HepG2 (cell line): ENCODE measurements around the gene PDXDC1. TPM values are rescaled to one million over a fixed set of nuclear protein-coding genes. Genes with fewer than 3 reads are reported as not detected.
A peak's percentile ranks its signal among the peaks of the same experiment; 100 is the strongest.

Experiments
- AKAP8 ChIP-seq: sonication (generic); formaldehyde crosslinking; IDR thresholded peaks from 2 replicates; pipeline ENCODE4 v1.5.1; 2020; ENCODE audit warnings: mild to moderate bottlenecking, missing genetic modification reagents
- ARID3A ChIP-seq: IDR thresholded peaks from 2 replicates; pipeline ENCODE4 v1.6.1; 2012; ENCODE audit warnings: low read depth, low read length, improper control_type of control experiment
- DDIT3 ChIP-seq: sonication (generic); formaldehyde crosslinking; IDR thresholded peaks from 2 replicates; pipeline ENCODE4 v1.4.0; 2020; ENCODE audit warnings: mild to moderate bottlenecking, missing genetic modification reagents
- DNMT1 ChIP-seq: sonication (generic); formaldehyde crosslinking; IDR thresholded peaks from 2 replicates; pipeline ENCODE4 v1.5.1; 2020; ENCODE audit warnings: mild to moderate bottlenecking, missing genetic modification reagents
- DR1 ChIP-seq: sonication (generic); formaldehyde crosslinking; IDR thresholded peaks from 2 replicates; pipeline ENCODE4 v1.8.0; 2021; ENCODE audit warnings: mild to moderate bottlenecking, missing genetic modification reagents, inconsistent platforms
- FIP1L1 ChIP-seq: fragments of 200-400 bp; formaldehyde crosslinking; IDR thresholded peaks from 2 replicates; pipeline ENCODE4 v1.6.1; 2018; ENCODE audit warnings: low read depth, mild to moderate bottlenecking, low read length, moderate library complexity, borderline replicate concordance; ENCODE audit not compliant: insufficient read depth
- HNF4G ChIP-seq, 2 experiments: sonication (generic) in 1 of 2; formaldehyde crosslinking in 1 of 2; IDR thresholded peaks; 2 replicates each; pipeline versions ENCODE4 v1.4.0 to v1.6.1; 2011 to 2020; ENCODE audit warnings: borderline replicate concordance in 2 of 2, low read depth in 2 of 2, mild to moderate bottlenecking in 2 of 2, low read length in 1 of 2, missing genetic modification reagents in 1 of 2, moderate library complexity in 1 of 2
- MAFF ChIP-seq: IDR thresholded peaks from 2 replicates; pipeline ENCODE4 v1.6.1; 2011; ENCODE audit warnings: low read depth, low read length, improper control_type of control experiment
- NFE2 ChIP-seq: sonication (generic); formaldehyde crosslinking; IDR thresholded peaks from 2 replicates; pipeline ENCODE4 v1.4.0; 2020; ENCODE audit warnings: missing genetic modification reagents
- SCMH1 ChIP-seq: sonication (generic); formaldehyde crosslinking; IDR thresholded peaks from 2 replicates; pipeline ENCODE4 v1.9.0; 2021; ENCODE audit warnings: missing genetic modification reagents, mild to moderate bottlenecking, borderline replicate concordance
- SETDB1 ChIP-seq: sonication (generic); formaldehyde crosslinking; IDR thresholded peaks from 2 replicates; pipeline ENCODE4 v1.5.1; 2020; ENCODE audit warnings: missing genetic modification reagents, mild to moderate bottlenecking, borderline replicate concordance
- ZBTB25 ChIP-seq: IDR thresholded peaks from 2 replicates; pipeline ENCODE4 v1.6.1; 2018; ENCODE audit warnings: missing genetic modification reagents
- ZBTB34 ChIP-seq: sonication (generic); formaldehyde crosslinking; IDR thresholded peaks from 2 replicates; pipeline ENCODE4 v1.8.0; 2022; ENCODE audit warnings: mild to moderate bottlenecking, missing genetic modification reagents
- ZC3H4 ChIP-seq: sonication (generic); formaldehyde crosslinking; IDR thresholded peaks from 2 replicates; pipeline ENCODE4 v1.4.0; 2020; ENCODE audit warnings: missing genetic modification reagents, borderline replicate concordance
- ZFP62 ChIP-seq: sonication (generic); formaldehyde crosslinking; IDR thresholded peaks from 2 replicates; pipeline ENCODE4 v1.4.0; 2020; ENCODE audit warnings: missing genetic modification reagents
- ZNF276 ChIP-seq: sonication (generic); formaldehyde crosslinking; IDR thresholded peaks from 2 replicates; pipeline ENCODE4 v1.4.0; 2020; ENCODE audit warnings: mild to moderate bottlenecking, low read depth, missing genetic modification reagents
- ZNF644 ChIP-seq: IDR thresholded peaks from 2 replicates; pipeline ENCODE4 v1.6.1; 2016; ENCODE audit warnings: low read depth
- ZNF776 ChIP-seq: sonication (generic); formaldehyde crosslinking; IDR thresholded peaks from 2 replicates; pipeline ENCODE4 v1.4.0; 2020; ENCODE audit warnings: mild to moderate bottlenecking, missing genetic modification reagents
- polyA plus RNA-seq, 8 experiments: library from polyadenylated mRNA; depleted of rRNA in 3 of 8; stranded (reverse) in 7 of 8; unstranded in 1 of 8; fragments of >200 nt; fragmentation: Illumina TruSeq in 4 of 8; extraction: Trizol in 4 of 8; gene quantifications; 2 replicates each; pipeline versions ENCODE4 v1.2.1 to v1.2.3, GENCODE V29; 2011 to 2016; ENCODE audit warnings: low read depth in 4 of 8, missing spikeins in 1 of 8, mixed read lengths in 1 of 8; ENCODE audit not compliant: insufficient read depth in 1 of 8
- total RNA-seq, 5 experiments: library from RNA; depleted of rRNA; stranded (reverse); fragments of >200 nt; fragmentation: Illumina TruSeq; extraction: Trizol; gene quantifications; 2 replicates each; pipeline ENCODE4 v1.2.3, GENCODE V29; 2016; ENCODE audit warnings: low read depth in 1 of 5

Gene PDXDC1
- total and polyA plus RNA-seq, 2 of the 13 experiments (the other 11 are each of a cell fraction or from before 2014, with no cell fraction given) = 133 to 169 TPM

GRCh38 chr16:15055141-15056053 lies 80.6 kb downstream of the PDXDC1 start (continued):
- TF ChIP-seq HNF4G (IDR thresholded peaks at IDR 0.05; ENCODE audit: borderline replicate concordance, low read depth, low read length) (no peak), HNF4G (CRISPR knock-in tag; IDR thresholded peaks at IDR 0.05; ENCODE audit: borderline replicate concordance, low read depth) (0 out of 2 replicates have a peak, but pooled peaks have one; percentile 40), FIP1L1 (no peak), SETDB1 (CRISPR knock-in tag) (no peak), DR1 (CRISPR knock-in tag) (no peak), ZBTB34 (no peak), DDIT3 (CRISPR knock-in tag) (no peak), ZNF776 (CRISPR knock-in tag) (no peak; the same call in 1 of the 2 replicates), ZNF276 (CRISPR knock-in tag) (no peak), AKAP8 (CRISPR knock-in tag) (no peak), DNMT1 (no peak), ZNF644 (no peak), ZFP62 (CRISPR knock-in tag) (no peak), NFE2 (CRISPR knock-in tag) (no peak), ARID3A (no peak), ZC3H4 (no peak), ZBTB25 (CRISPR knock-in tag) (no peak; the same call in 1 of the 2 replicates), SCMH1 (CRISPR knock-in tag) (no peak), MAFF (no peak)
